ENCODE results near the gene TXNRD2.
"Not testable (repeated sequence)": the region's sequence is repeated elsewhere in the genome, so short reads cannot be mapped to it uniquely, and the experiment has no call there.

TXNRD2 gene

DNA sequence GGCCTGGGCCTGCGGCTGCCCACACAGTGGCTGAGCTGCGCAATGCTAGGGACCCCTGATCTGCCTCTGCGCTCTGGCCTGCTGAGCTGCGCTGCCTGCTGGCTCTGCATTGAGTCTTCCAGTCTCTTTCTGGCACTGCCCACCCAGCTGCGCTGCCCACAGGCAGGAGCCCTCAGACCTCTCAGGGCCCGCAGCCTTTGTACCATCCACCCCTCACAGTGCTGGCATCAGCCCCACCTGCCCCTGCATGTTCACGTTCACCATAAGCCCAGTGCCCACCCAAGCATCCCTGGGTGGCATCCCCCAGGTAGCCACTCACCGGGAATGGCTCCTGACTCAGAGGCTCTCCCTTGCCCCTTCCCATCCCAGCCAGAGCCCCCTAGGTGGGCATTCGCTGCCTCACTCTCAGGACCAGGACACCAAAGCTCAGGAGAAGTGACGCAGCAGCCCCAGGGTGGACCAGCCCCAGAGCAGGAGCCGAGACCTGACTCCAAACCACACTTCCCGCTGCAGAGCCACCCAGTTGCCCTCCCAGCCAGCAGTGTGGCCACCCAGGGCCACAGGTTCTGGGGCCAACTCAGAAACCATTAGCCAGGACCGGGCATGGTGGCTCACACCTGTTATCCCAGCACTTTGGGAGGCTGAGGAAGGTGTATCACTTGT, 21.8 kb downstream of the TXNRD2 start:
- FAIRE-seq: no peak

DNA sequence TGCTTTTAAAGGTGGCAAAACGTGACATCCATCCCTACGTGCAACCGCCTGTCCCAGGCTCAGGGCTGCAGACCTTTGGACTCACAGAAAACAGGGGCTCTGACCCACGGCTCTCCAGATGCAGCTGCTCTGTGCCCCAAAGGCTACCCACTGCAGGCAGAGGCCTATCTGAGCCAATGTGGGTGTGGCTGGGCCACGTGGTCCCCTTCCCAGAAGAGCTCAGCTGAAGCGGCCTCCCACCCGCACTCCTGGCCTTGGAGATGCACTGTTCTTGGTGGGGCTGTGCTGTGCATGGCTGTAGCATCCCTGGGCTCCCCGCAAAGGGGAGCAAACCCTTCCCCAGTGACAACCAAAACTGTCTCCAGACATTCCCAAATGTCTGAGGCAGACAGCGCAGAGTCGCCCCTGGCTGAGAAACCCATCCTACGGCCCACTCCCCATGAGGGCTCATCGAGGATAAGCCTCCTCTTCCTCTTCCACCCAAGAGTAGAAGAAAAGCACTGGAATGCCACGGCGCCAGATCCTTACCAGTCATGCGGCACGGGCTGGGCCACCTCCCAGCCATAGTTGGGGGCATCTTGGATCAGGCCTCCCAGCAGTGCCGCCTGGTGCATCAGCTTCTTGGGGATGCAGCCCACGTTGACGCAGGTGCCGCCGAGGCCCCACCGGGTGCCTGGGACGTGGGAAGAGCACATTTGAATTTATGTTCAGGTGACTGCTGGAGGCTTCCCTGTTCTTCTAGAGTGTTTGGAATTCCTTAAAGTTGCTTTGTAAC, 23.1 kb downstream of the TXNRD2 start:
- no peak for FAIRE-seq

DNA sequence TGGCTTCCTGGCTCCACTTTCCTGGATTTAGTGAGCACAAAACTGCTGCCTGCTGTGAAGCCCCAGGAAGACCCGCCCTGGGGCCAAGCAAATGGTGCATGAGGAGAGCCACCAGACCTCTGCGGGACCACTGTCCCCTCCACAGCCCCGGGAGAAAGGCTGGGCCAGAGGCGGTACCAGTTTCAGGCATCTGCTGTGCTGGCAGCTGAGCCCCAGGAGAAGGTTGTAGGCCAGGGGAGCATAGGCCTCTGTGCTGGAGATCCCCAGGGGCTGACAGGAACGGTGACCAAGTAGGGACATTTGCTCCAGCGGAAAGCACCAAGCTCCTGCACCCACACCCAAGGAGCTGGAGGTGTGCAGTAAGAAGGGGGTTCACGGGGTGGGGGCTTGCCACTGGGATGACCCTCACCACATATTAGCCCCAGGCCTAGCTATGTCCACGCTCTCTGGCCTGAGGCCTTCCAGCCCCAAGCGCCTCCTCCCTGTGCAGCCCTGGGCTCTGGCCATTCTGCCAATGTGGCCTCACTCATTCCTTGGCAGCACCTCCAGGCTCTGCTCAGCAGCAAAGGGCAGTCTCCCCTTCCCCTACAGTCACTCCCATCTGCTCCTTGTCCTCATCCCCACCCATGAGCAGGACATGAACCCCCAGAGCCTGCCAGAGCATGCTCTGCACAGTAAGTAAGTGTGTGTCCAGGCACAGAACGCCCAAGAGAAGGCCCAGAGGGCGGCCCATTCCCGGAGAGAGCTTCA, 24.1 kb downstream of the TXNRD2 start:
- no peak for FAIRE-seq

DNA sequence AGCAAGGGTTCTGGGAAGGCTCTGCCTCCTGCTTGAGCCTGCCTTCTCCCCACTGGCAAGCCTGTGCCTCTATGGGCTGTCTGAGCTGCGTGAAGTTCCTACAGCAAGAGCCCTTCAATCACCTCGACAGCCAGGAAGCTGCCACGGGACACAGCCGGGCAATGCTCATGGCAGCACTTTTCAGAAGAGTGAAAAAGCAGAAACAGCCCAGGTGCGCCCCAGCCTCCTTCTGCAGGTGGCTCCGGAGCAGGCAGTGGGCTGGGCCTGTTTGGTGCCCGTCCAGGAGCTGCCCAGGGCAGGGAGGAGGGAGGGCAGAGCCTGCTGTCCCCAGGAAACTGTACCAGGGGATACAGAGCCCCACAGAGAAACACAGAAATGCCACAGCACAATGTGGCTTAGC, 24.7 kb downstream of the TXNRD2 start:
- no peak for FAIRE-seq

DNA sequence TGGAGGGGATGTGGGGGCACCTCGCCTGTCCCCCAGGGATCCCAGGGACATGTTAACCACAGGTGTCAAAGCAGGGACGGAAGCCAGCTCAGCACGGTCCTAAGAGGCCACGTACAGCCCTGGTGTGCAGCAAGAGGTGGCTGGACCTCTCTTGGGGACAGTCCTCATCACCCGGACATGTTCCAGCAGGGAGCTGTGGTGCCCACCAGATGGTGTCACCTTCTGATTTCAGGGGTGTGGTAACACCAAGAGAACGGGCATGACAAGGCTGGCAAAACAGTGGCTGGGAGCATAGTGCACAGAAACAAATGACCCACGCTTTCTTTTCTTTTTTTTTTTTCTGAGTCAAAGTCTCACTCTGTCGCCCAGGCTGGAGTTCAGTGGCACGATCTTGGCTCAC, 25.6 kb downstream of the TXNRD2 start:
- no peak for FAIRE-seq

DNA sequence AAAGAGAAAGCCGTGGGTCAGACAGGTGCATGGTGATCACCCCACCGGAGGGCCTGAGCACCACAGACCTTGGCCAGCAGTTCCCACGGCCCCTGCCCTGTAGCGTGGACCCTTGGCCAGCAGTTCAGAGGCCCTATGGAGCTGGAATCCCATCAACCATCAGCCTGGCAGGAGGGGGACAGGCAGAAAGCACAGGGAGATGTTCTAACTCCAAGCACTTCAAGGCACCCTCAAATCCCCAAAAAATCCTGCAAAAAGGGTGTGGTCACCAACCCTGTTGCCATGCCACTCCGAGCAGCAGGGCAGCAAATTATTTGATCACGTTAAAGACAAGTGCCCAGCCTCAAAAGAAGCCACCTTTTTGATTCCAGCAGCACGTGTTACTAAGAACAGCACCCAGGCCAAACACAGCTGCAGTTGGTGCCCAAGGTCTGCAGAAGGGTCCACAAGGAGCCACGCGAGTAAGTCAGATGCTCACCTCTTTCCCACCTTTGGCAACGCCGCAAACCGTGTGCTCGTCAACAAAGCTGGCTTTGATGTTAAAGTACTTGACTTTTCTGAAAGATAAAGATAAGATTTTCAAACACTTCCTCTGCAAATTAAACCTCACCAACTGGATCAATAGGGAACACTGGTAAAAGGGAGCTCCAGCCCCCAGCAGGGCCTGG, 26.2 kb downstream of the TXNRD2 start:
- no peak for FAIRE-seq

DNA sequence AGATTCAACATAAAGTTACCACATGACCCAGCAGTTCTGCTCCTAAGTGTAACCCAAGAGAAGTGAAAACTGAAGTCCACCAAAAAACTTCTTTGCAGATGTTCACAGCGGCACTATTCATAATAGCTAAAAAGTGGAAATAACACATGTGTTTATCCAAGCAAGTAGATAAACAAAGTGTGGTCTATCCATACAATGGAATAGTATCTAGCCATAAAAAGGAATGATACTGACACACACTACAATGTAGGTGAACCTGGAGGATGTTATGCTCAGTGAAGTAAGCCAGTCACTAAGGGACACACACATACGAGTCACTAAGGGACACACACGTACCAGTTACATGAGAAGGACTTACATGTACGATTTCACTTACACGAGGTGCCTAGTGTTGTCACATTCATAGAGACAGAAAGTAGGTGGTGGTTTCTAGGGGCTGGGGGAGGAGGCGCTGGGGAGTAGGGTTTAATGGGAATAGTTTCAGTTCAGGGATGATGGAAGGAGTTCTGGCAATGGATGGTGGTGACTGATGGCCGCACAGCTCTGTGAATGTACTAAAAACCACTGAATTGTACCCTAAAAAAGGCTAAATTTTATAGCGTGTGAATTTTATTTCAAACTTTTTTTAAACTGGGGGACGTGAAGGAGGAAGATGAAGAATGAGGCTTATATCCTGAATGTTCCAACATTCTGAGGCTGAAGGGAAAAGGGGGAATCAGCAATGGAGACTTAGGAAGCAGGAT, 27.2 kb downstream of the TXNRD2 start:
- no peak for FAIRE-seq

DNA sequence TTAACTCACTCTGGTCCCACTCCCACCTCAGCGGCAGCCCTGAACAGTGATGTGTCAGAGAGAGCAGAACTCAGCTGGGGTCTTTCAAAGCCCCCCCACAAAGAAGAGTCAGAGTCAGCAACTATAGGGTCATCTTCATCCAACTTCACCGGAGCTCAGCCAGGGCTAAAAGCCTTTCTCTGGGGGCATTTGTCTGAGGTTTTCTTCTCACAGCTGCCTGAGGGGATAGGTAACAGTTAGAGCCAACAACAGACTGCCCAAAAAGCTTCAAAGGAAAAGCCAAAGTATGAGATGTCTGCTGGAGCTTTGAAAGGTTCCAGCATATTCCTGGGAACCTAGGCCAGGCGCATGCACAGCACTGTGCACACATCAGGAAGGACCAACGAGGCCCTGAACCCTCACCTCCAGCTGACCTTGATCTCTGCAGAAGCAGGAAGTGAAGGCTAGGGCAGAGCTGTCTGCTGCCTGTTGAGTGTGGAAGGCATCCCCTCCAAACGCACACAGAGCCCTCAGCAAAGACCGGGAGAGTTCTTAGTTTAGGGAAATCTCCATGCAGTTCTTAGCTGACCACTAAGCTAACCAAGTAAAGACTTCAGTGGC, 28.2 kb downstream of the TXNRD2 start:
- FAIRE-seq: no peak

DNA sequence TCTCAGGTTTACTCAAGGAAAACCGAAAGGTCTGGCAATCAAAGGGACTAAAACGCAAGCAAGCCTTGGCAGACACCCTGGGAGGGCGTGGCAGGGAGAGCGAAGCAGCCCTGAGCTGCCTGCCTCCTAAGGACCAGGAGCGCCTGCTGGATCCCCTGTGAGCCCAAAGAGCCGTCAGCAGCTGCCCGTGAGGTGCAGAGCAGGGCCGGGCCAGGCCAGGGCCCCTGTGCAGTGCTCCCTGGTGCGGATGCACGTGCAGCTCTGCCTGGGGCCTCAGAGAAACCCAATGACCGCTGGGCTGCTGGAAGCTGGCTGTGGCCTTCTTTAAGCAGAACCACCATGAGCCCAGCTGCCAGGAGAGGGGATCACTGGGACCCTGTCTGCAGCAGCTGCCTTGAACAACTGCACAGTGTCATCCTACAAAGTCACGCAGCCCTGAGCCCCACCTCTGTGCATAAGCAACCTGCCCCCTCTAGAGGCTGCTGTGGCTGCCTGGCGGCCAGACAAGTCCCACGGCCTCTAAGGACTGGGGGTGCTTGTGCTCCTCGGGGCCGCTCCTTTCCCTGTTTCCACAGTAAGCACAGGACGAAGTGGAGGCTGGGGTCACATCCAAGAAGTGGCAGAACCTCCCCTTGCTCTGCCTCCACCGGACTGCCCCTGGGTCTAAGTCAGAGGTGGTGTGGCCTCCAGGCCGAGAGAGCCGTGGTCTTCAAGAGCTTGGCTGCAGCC, 29.2 kb downstream of the TXNRD2 start:
- no peak for FAIRE-seq

DNA sequence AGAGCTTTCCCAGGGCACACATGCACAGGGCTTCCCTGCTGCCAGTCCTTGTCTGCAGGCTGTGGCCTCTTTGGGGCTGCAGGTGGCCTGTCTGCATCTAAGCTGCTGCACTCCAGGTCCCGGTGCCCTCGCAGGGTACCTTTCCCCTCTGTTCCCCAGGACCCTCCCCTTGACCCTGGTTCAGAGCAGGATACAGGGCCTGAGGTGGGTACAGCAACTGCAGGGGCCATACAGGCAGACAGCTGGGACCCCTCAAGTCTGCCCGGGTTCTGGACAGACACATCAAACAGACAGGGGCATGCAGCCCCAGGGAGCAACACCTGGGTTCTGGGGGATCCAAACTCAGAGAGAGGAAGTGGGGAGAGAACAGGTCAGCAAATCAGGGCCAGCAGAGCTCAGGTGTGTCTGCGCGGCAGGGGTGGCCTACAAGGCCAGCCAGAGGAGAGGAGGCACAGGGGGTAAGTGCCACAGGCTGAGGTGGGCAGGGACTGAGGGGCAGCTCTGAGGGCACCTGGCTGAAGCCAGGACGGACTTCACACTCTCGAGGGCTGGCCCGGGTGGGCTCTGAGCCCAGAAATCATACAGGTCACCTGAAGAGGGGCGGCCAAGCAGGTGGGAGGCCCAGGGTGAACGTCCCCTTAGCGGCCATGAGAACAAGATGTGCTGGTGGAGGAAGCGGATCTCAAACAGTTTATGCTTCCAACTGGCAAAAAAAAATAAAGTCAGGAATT, 29.9 kb downstream of the TXNRD2 start:
- no peak for FAIRE-seq

DNA sequence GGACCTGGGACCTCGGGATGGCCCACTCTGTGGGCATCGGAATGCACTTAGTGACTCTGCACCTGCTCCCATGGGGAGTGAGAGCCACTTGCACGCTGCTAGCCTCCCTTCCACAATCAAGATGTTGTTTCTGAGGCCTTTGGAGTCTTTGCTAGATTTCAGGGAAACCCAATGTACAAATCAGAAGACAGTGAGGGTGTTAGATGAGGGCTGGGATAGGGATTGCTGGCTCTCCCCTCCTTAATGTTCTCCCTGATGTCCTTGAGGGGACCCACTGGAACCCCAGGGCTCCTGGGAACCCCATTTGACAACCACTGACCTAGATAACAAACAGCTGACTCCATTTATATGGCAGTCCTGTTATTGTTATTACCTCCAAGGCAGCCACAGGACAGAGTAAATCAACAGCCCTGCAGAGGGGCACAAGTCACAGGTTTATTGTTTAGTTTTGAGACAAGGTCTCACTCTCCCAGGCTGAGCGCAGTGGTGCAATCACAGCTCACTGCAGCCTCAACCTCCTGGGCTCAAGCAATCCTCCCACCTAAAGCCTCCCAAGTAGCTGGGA, 31.4 kb downstream of the TXNRD2 start:
- no peak for FAIRE-seq

DNA sequence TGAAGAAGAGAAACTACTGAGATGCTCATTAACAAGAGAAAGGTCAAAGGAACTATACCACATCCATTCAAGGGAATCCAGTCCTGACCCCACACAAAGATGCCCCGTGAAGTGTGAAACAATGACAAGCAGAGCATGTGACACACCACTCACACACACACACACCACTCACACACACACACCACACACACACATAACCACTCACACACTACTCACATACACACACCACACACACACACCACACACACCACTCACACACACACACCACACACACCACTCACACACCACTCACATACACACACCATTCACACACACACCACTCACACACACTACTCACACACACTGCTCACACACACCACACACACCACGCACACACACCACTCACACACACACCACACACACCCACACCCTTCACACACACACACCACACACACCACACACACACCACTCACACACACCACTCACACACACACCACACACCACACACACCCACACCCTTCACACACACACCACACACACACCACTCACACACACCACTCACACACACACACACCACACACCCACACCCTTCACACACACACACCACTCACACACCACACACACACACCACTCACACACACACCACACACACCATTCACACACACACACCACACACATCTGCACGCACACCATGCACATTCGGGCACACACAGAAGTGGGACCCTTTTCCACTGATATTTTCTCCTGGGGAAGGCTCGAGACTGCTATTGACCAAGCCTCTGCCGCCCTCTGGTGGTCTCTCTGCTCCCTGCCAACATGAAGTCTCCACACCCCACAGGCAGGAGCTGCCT, 32.1 kb downstream of the TXNRD2 start:
- no peak for FAIRE-seq

DNA sequence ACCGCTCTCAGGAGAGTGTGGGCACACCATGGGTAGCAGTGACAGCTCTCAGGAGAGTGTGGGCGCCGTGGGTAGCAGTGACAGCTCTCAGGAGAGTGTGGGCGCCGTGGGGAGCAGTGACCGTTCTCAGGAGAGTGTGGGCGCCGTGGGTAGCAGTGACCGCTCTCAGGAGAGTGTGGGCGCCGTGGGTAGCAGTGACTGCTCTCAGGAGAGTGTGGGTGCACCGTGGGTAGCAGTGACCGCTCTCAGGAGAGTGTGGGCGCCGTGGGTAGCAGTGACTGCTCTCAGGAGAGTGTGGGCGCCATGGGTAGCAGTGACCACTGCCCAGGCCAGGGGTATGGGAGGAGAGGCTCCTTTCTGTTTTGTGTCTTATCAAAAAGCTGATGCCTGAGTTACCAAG, 33.7 kb downstream of the TXNRD2 start:
- FAIRE-seq: not testable (repeated sequence)

DNA sequence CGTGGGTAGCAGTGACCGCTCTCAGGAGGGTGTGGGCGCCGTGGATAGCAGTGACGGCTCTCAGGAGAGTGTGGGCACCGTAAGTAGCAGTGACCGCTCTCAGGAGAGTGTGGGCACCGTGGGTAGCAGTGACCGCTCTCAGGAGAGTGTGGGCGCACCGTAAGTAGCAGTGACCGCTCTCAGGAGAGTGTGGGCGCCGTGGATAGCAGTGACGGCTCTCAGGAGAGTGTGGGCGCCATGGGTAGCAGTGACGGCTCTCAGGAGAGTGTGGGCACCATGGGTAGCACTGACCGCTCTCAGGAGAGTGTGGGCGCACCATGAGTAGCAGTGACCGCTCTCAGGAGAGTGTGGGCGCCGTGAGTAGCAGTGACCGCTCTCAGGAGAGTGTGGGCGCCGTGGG, 34.8 kb downstream of the TXNRD2 start:
- not testable (repeated sequence) for FAIRE-seq

DNA sequence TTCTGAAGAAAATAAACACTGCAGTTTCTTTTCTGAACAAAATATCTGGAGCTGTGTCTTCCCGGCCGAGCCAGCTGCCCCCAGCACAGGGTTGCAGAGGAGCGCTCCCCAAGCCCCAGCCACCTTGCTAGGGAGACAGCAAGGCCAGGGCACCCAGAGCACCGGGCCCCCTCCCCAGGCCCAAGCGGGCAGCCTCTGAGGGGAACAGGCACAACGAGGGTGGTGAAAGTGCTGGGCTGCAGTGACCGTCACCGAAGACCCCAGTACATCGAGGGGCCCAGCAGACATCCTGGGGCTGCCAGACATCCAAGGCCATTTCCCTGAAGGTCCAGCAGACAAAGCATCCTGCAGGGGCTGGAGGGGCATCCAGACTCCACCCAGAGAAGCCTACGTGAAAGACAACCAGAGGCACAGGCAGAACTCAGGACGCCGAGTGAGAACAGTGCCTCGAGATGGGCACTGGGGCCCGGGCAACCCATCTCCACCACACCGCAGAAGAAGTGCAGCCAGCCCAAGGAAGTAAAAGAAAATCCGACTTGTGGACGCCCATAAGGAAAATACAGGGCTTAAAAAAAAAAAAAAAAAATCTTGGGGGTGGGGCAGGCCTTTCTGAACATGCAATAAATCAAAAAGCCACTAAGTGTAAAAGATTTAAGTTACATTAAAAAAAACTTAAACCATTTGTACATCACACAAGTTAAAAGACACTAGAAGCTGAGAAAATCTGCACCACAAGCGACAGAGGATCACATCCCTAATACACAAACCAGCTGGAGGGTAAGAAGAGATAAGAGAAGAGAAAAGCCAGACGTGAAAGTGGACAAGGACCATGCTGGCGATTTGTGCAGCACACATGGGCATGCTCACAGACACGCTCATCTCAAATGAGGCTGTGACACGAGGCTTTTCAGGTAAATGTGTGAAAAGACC, 36.0 kb downstream of the TXNRD2 start:
- FAIRE-seq: no peak

DNA sequence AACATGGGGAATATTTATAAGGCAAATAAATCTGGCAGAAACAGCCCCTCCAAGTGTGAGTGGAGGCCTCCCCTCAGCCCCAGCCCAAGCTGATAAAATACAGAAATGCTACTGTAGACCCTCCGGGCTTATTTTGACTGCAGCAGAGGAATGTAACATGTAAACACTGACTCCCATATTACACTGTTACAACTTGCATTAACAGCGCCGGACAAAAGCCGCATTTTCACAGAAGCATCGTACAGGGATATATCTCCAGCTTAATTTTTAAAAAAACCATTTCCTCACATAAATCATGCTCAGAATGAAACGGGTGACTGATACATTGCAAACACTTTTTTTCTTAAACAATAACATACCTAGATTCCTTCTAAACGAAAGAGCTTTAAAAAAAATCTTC, 36.7 kb downstream of the TXNRD2 start:
- FAIRE-seq: no peak

DNA sequence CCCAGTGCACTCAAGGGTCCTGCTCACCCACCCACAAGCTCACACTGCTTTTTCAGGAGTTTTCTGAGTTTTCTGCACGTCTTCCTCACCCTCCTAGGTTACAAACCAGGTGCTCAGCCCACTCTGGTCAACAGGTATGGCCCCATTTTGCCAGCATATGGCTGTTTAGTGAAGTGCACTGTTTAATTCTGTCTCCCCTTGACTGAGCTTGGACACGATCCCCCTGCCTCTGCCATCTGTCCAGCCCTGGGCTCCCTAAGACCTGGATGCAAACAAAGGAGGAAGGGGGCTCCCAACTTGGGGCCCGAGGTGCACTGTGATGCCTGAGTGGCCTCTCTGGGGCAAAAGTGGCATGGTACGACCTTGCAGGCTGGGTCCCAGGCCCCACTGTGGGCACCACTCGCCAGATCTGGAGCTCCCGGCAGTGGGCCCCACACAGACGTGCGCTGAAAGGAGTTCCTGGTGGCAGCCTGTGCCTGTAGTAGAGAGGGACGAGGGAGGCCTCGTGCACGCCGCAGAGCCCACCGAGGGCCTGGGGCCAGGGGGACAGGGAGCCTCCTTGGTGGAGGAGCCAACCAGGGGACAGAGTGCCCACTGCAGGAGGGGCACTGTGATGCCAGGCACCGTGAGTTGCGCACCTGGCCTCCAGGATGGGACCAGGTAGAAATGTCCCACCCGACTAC, 37.3 kb downstream of the TXNRD2 start:
- no peak for FAIRE-seq

DNA sequence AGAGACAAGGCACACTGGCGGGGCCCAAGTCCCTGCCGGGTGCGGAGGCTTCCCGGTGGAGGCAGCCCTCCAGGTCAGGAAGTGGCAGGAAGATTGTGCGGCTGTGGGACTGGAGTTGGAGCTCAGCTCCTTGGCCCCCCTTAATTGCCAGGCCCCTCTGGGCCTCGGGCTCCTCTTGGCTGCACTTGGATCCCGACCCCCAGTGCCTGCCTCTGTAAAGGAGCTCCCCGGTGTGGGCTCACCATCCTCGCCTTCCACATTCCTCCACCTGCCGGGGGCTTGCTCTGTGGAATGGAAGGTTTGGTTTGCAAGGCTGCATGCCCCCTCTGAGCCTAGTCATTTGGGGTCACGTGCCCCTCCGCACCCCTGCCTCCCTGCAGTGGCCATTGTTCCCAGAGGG, 38.1 kb downstream of the TXNRD2 start:
- no peak for FAIRE-seq

All from islet of Langerhans (tissue), 1 donor.